Activated CD4-positive, alpha-beta T cell treated with anti-CD3 and anti-CD28 coated beads for 48 hours (primary cell): Measurements from ENCODE around the gene OXCT1.
"Not testable (repeated sequence)": the region's sequence is repeated elsewhere in the genome, so short reads cannot be mapped to it uniquely, and the experiment has no call there.

ENCODE experiments used
- DNase-seq: peaks from one replicate; pipeline ENCODE4 v3.0.0-alpha.2; 2020

Gene OXCT1

DNA sequence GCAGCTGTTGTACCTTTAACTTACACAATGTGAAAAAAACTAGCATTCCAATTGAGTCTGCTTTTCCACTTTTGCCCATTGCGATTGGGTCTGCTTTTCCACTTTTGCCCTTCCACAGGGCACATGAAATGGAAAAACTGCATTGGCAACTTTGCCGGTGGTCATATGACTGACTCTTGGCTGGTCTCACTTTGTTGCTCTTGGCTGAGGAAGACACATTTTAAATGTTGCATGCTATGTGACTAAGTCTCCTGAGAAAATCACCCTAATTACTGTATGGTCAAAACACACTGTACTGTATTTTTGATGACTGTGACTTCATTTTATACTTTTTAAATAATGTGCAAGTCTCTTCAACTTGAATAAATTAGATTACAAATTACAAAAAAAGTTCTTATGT is 1.6 kb upstream of the OXCT1 start:
- DNase-seq, result no peak

DNA sequence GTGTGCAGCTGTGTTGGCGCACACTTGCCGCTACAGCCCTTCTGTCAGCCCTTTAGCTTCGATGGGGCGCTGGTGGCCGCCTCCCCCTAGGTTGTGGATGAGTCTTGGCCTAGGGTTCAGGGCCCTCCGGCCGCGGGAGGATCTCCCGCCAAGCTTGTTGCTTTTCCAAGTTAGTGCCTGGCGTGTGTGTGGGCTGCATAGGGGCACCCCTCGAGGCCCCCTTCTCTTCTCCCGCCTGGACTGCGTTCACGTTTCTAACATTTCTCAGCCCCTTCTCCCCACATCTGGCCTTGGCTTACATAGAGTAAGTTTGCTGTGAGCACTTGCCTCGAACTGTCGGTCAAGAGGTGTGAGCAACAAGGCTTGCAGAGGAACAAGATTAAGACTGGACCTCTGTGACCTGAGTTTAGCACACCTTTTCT is 413 bp upstream of the OXCT1 start:
- no peak for DNase-seq

DNA sequence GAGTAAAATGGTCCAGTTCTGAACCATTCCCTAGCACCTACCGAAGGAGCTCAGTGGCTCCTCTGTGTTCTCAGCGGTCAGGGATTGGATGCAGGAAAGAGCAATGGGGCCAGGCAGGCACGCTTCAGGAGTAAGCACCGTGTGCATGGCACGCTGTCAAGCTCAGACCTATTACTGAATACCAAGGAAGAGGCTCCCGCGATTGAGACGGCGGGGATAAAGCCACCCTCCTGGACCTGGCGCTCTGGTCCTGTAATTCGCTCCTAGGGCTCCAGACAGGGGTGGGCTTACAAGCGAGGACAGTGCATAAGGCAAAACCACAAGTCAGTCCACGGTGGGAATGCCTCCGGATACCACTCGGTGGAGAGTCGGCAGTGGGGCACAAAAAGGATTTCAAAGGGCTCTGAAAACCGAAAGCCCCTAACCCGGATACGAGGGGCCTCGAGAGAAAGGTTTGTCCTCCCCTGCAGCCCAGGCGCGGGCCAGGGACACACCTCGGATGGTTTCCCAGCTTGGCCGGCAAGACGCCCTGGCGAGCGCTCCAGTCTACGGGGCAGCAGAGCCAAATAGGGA is 988 bp downstream of the OXCT1 start:
- no peak for DNase-seq

DNA sequence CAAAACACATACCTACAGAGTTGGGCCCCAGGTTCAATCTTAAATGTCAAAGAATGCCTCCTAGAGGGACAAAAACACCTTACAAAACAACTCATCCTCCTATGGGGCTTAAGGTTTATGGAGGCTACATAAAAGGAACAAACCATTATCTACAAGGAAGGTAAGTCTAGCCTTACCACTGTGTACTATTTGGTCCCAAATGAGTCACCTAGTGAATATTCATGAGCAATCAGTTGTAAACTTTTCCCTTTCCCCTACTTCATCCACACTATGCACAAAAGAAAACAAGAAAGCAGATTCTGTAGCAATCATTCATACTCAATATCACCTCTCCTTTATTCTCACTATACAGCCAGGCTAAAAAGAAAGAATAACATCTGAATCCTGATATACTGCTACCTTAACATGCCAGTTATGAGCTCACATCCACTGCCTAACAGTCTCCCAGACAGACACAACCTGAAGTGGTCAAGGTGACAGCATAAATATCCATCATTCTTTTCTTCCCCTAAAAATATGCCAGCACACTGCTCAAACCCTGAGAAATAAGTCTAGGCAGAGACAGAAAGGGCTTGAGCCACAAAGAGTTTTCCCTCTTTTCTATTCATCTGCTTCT is 6.2 kb downstream of the OXCT1 start:
- no peak for DNase-seq

DNA sequence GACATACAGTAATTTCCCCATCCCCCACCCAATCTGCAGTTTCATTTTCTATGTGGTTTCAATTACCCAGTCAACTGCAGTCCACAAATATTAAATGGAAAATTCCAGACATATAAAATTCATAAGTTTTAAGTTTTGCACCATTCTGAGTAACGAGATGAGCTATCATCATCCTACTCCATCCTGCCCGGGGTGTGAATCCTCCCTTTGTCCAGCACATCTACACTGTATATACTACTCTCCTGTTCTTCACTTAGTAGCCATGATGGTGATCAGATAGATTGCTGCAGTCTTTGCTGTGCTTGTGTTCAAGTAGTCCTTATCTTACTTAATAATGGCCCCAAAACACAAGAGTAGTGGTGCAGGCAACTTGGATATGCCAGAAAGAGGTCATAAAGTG is 11.3 kb downstream of the OXCT1 start:
- DNase-seq, result no peak

DNA sequence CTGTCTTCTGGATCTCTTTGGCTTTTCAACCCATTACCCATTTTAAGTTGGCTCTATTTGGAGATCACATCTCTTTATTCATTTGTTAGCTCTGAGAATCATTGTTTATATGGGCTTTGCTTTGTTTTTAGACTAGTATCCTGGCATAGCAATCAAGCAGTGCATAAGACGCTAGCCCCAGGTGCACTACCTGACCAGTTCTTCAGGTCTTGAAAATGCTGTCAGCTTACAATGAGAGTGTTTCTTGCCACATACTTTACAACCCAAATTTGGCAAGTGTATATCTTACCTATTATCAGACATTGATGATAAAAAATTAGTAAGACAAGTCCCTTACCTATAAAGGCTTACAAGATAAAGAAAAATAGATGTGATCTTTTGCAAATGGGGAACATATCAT is 12.2 kb downstream of the OXCT1 start:
- DNase-seq, result no peak

DNA sequence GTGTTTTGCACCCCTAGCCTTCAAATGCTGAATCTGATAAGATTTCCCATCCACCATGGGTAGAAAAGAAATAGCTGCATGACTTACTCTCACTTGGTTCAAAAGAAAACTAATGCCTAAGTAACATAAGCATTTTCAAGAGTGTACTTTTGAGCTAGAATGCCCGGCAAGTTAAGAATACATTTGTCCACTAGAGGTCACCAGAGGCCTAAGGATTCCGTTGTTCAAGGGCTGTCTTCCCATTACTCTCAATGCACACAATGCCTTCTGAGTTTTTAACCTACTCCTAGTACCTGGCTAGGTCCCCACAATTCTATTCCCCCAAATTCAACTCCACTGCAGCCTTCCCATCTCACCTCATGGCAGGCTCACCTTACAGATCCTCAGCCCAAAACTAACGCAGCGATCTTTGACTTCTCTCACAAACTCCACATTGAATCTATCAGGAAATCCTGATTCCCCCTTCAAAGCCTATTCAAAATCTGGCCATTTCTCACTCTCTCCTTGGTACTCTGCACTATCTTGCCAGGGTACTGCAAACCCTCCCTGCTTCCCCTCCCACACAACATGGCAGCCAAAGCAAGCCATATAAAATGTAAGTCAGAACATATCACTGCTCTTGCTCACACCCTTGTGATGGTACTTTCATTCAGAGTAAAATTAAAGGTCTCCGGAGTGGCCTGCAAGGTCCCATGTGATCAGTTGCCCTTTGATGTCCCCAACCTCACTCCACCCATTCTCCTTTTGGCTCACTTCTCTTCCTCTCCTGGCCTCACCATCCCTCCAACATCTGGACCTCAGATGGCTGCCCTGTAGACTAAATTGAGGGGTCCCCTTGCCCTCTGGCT is 13.4 kb downstream of the OXCT1 start:
- peak; percentile 58 for DNase-seq

DNA sequence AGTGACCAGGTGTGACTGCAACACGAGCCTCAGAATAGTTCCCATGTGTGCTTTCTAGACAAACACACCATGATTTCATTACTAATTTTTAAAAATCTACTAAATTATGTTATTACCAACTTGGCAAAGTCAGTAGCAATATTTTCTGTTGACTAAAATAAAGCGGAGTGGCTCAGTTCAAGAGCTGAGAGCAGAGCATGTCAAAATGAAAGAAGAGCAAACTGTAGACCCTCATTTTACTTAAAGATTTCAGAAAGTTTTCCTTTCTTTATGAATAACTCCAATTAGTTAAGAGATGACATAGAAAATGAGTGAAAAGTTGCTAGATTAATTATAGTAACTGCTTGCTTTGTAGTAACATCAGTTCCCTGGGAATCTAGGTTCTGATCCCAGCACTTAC is 17.9 kb downstream of the OXCT1 start:
- DNase-seq, result no peak

DNA sequence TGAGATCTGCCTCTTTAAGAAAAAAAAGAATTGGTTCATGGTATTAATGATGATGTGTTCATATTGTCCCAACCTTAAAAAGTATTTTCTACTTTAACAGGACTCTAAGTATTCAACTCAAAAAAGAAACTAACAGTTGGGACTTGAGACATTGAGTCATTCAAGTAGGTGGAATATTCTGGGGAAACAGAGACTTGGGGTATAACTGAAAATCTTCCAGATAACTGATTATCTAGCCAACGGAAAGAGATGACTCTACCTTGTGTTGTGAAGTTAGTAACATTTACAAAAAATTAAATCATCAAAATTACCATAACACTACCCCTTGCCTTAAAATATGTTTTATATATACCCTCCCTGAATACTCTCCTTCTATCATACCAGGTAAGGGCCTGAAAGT is 19.1 kb downstream of the OXCT1 start:
- no peak for DNase-seq

DNA sequence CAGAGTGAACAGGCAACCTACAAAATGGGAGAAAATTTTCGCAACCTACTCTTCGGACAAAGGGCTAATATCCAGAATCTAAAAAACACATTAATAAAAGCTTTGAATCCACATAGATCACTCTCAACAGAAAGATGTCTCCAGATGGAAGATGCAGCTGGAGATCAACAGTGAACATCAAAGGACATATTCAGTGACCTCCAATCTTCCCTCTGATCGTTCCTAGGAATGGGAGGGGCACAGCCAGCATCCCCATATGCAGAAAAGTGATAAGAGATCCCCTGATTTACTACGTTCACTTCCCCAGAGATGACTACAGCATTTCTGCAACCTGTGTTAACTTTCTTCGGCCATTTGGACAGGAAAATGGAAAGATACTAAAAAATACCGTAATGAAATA is 21.2 kb downstream of the OXCT1 start:
- DNase-seq, result no peak

DNA sequence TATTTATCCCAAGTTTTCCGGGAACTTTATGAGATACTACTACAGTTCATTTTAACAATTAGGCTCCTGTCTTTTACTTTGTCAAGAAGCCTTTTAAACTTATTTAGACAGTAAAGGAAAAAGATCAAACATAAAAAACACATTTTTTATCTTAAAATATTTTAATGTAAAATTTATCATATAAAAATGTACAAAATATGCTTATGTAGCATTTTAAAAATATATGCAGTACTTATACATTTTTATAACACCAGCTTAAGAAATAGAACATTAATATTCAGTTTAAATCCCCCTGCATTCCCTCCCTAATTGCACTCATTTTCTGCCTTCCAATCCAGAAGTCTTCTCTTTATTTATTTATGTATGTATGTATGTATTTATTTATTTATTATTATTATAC is 24.5 kb downstream of the OXCT1 start:
- DNase-seq, result not testable (repeated sequence)

DNA sequence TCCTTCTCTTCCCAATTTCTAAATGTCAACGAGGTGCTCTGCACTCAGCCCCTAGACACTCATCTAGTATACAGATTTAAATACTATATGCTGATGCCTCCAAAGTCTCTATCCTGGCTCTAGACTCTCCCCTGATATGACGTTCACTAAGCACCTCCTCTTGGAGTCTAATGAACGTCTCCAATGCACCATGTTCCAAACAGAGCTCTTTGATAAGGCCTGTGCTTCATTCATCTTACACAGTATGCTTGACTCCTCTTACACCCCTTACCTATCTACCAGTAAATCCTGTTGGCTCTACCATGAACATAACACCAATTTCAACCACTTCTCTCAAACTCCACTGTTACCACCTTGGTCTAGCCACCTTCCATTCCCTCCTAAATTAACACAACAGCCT is 25.7 kb downstream of the OXCT1 start:
- DNase-seq, result no peak

DNA sequence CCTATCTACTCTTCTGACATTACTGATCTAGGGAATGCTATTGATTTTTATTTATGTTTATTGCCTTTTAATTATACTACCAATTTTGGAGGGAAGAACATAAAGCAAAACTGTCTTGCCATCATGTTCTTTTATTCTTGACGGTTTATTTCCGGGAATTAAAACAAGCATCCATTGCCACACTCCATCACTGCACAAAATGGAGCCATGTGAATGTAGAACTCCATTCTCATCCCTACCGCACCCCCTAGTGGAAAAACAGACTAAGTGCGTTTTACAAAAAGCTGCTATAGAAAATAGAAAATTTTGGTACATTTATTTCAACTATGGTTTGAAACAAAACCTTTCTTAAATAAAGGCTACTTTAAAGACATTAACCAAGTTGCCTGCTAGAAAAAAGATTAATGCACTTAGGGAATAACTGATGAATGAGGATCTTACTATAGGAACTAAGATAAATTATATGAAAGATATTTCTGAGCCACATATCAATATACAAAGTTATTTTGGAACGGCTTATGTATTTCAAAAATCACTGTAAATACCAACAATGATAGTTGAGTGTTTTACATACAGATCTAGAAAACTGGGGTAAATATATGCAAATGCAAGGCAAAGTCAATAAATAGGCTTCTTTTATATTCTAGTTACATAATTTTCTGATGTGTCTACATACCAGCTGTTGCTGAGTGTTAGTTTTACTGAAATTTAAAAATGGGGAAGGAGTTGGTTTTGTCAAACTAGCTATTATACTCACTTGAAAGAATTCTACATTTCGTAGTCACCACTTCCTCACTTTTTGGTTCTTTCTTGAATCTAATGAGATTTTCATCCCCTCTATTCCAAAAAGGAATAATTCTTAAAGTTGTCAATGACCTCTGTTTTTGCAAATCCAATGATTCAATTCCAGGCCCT is 26.5 kb downstream of the OXCT1 start:
- DNase-seq, result no peak

DNA sequence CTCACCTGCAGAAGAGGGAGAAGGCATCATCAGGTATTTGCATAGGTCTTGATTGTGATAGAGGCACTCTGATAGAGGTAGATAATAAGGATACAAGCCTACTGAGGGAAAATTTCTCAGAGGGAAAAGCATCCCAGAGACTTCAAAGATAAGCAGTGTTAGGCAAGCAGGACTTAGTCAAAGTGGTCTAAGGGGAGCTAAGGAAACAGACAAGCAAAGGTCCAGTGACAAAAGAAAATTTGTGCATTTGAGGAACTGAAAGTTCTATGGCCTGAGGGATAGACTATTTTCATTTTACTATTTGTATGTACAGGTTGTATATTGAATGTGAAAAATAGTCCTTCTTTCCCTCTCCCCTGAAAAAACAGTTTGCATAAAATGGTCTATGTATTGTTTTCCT is 27.4 kb downstream of the OXCT1 start:
- DNase-seq, result no peak

DNA sequence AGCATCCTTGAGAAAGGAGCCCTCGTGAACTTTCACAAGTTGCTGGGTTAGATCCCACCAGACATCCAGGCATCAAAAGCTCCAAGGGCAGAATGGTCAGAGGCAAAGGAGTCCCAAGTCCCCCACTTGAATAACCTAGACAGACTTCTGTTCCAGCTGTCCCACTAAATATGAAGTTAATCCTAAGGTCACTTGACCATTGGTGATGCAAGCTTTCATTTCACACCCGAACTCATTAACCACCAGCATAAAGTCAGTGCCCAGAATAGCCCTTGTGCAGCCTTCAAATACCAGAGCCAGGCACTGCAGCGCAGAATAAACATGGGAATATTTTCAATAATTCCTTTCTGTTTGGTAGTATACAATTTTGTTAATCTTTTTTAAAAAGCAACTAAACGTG is 28.9 kb downstream of the OXCT1 start:
- DNase-seq, result no peak

DNA sequence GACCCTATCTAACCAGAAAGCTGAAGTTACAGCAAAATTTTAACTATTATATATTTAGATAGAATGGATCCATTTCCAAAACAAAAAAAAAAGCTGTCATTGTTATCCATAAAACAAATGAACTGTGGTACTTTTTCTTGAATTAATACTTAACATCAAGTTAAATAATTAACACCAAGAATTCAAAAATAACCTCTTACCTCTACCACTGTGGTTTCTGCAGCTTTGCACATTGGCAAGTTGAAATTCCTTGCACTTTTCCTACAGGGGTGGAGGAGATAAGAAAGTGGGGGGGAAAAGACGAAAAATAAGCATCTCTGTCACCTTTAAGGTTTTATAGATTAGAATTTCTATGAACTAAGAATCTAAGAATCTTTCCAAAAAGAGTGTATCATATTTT is 30.0 kb downstream of the OXCT1 start:
- DNase-seq, result no peak

DNA sequence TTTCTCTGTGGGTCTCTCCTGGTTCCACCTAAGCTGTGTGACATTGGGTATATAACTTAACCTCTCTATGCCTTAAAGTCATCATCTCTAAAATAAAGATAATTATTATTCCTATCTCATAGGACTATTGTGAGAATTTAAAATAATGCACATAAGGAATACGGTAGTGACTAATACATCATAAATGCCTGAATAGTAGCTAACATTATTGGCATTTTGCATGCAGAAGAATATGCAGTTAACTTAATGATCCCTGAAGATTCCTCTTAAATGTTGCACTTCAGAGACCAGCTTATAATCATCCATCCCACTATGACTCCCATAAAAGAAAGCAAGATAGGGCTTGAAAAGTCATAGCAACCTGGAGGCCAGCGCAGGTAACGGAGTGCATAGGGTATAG is 32.4 kb downstream of the OXCT1 start:
- DNase-seq, result no peak

DNA sequence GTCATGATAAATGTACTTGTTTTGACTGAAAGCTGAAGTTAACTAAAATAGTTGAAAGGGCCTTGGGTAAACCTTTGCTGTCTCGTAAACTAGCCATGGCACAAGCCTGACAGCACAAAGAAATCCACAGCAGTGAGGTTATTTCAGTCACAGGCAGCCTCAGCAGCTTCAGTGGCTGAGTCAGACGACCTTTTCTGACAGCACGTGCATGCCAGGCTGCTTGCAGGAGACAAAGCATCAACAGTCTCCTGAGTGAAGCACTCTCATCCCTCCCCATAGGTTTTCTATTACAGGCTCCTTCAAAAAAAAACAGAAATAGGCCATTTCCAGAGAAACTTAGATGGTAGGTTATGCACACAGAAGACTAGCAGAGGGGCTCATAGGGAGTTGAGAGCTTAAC is 34.6 kb downstream of the OXCT1 start:
- DNase-seq, result peak; percentile 56

DNA sequence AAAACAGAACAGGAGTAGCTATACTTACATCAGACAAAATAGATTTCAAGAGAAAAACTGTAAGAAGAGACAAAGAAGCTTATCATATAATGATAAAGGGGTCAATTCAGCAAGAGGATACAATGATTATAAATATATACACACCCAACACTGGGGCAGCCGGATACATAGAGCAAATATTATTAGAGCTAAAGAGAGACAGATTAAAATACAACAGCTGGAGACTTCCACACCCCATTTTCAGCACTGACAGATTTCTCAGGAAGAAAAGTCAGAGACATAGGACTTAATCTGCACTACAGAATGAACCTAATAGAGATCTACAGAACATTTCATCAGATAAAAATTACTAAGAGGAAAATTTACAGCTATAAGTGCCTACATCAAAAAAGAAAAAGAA is 35.7 kb downstream of the OXCT1 start:
- DNase-seq, result no peak

DNA sequence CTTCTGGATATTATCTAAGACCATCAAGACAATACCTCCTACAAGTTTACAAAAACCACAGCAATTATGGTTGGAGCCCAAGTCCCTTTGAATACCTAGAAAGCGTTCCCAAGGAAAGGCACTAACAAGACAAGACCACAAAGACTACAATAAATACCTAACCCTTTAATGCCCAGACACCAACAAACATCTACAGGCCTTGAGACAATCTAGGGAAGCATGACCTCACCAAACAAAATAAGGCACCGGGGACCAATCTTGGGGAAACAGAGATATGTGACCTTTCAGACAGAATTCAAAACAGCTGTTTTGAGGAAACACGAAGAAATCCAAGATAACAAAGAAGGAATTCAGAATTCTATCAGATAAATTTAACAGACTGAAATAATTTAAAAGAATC is 37.8 kb downstream of the OXCT1 start:
- no peak for DNase-seq

DNA sequence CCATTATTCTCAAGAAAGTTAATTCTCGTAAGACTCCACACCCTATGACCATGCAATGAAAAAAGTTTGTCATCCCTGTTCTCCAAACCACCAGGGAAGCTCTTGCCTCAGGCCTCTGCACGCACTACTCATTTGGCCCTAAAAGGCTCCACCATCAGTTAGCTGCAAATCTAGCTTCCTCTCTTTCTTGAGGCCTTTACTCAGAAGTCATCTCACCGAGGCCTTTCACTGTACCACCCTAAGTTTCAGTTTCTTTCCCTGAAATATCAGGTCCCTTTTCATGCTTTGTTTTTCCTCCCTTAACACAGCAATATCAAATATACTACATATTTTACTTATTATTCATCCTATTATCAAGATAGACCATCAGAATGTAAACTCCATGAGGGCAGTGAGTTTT is 39.1 kb downstream of the OXCT1 start:
- DNase-seq, result no peak

DNA sequence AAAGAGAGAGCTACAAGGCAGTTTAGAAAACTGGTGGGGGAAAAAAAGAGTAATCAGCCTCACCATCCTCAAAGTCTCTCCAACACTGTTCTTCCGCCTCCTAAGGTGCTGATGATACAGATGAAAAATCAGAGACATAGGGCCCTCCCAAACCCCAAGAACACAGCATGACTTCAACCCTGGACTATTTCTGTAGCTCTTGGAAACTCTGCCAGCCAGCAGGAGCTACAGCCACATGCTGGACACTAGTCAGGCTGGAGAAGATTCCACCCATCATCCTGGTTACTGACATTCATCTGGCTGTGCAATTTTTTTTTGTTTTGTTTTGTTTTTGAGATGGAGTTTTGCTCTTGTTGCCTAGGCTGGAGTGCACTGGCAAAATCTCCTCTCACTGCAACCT is 42.4 kb downstream of the OXCT1 start:
- no peak for DNase-seq

DNA sequence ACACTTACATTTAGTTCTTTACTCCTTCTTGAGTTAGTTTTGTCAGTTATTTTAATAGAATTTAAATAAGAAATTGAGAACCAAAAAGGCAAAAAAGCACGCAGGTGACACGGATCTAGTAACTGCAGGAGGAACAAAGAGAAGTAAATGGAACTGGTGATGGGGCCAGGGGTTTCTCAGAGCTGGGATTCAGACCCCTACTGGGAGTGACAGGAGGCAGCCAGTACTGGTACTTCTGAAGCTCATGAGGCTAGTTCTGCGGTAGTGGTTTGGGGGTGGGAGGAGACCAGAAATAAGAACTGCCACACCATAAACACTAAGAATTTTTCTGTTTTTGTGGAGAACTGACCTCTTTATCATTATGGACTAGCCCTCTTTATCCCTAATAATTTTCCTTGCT is 48.2 kb downstream of the OXCT1 start:
- DNase-seq, result no peak
